A673 (cell line): ENCODE data around the gene CACNA2D2.

ENCODE experiments used
- EZH2 ChIP-seq: fragments of 200-600 bp; sonication (generic); IDR thresholded peaks from 2 replicates; pipeline ENCODE4 v1.6.1; 2017; ENCODE audit warnings: borderline replicate concordance, low read depth, mild to moderate bottlenecking, mixed read lengths, antibody characterized with exemption, low read length; ENCODE audit not compliant: poor library complexity, severe bottlenecking
- TF ChIP-seq, protein P1 (sequence below): fragments of 300-800, 200-600 bp; sonication (generic); conservative IDR thresholded peaks from 2 replicates; pipeline ENCODE4 v1.5.1; 2017; ENCODE audit warnings: low read depth, mild to moderate bottlenecking, antibody characterized with exemption, low read length, moderate library complexity, mixed read lengths

DNA sequence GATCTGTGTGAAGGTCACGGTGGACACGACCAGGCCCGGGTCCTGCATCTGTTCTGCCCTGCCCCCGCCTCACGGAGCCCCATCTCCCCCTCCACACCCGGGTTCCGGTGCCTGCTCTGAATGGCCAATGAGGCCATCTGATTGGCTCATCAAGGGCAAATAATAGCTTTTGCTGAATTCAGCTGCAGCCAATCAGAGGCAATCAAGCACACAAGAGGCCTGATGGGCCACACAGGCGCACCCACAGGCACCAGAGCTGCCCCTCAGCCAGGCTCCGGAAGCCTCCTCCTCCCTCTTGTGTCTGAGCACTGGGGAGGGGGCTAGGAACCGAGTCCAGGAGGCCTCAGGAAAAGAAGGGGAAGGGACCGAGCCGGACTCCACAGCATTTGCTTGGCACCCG, 49.5 kb downstream of the CACNA2D2 start:
- TF ChIP-seq, protein P1, sequence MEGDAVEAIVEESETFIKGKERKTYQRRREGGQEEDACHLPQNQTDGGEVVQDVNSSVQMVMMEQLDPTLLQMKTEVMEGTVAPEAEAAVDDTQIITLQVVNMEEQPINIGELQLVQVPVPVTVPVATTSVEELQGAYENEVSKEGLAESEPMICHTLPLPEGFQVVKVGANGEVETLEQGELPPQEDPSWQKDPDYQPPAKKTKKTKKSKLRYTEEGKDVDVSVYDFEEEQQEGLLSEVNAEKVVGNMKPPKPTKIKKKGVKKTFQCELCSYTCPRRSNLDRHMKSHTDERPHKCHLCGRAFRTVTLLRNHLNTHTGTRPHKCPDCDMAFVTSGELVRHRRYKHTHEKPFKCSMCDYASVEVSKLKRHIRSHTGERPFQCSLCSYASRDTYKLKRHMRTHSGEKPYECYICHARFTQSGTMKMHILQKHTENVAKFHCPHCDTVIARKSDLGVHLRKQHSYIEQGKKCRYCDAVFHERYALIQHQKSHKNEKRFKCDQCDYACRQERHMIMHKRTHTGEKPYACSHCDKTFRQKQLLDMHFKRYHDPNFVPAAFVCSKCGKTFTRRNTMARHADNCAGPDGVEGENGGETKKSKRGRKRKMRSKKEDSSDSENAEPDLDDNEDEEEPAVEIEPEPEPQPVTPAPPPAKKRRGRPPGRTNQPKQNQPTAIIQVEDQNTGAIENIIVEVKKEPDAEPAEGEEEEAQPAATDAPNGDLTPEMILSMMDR, result no peak
- no peak for TF ChIP-seq EZH2
